WTC11 (cell line): ENCODE measurements around the gene TBC1D22A. TPM values are rescaled to one million over a fixed set of nuclear protein-coding genes. Genes with fewer than 3 reads are reported as not detected.
A peak's percentile ranks its signal among the peaks of the same experiment; 100 is the strongest.
"Not testable (repeated sequence)": the region's sequence is repeated elsewhere in the genome, so short reads cannot be mapped to it uniquely, and the experiment has no call there.

Source experiments
- ATAC-seq: fragments of 200-7000 bp; cut with Tn5 transposase; 2 replicates; pipeline ENCODE4 v1.10.0; 2021; ENCODE audit warnings: mild to moderate bottlenecking, moderate library complexity
- CTCF ChIA-PET: fragments of 300-600 bp; sonication (Branson Sonifier 250); formaldehyde crosslinking; loops from one replicate; lab custom pipeline; 2021; ENCODE audit warnings: antibody characterized with exemption; lab: Charles Lee
- POLR2A ChIA-PET: fragments of 350-600 bp; sonication (Branson Sonifier 250); formaldehyde crosslinking; loops from one replicate; lab custom pipeline; 2021; ENCODE audit warnings: antibody characterized with exemption; lab: Charles Lee
- DNase-seq: peaks from one replicate; pipeline ENCODE4 v3.0.0; 2021; ENCODE audit warnings: low spot score
- H3K27ac Mint-ChIP-seq: 2 replicates; pipeline ENCODE4 v1.8.0; 2021; ENCODE audit warnings: mixed read lengths
- H3K27me3 Mint-ChIP-seq: 2 replicates; pipeline ENCODE4 v1.8.0; 2021; ENCODE audit warnings: low read depth, mild to moderate bottlenecking, moderate library complexity, mixed read lengths
- H3K36me3 Mint-ChIP-seq: 2 replicates; pipeline ENCODE4 v1.8.0; 2021; ENCODE audit warnings: mixed read lengths
- H3K4me1 Mint-ChIP-seq: 2 replicates; pipeline ENCODE4 v1.8.0; 2022; ENCODE audit warnings: mixed read lengths
- H3K4me3 Mint-ChIP-seq: 2 replicates; pipeline ENCODE4 v1.8.0; 2021; ENCODE audit warnings: mild to moderate bottlenecking, moderate library complexity, mixed read lengths
- H3K9me3 Mint-ChIP-seq: 2 replicates; pipeline ENCODE4 v1.8.0; 2021; ENCODE audit warnings: mixed read lengths
- E2F5 ChIP-seq: sonication (generic); formaldehyde crosslinking; IDR thresholded peaks from 2 replicates; pipeline ENCODE4 v1.8.1; 2022; ENCODE audit warnings: mild to moderate bottlenecking, moderate library complexity, missing genetic modification reagents
- ESRRA ChIP-seq: sonication (generic); formaldehyde crosslinking; IDR thresholded peaks from 2 replicates; pipeline ENCODE4 v1.8.1; 2022; ENCODE audit warnings: mild to moderate bottlenecking, missing genetic modification reagents, borderline replicate concordance
- FOXJ3 ChIP-seq: sonication (generic); formaldehyde crosslinking; IDR thresholded peaks from 2 replicates; pipeline ENCODE4 v1.9.0; 2021; ENCODE audit warnings: missing genetic modification reagents, mild to moderate bottlenecking, borderline replicate concordance
- FOXP1 ChIP-seq: sonication (generic); formaldehyde crosslinking; IDR thresholded peaks from 2 replicates; pipeline ENCODE4 v1.8.0; 2022; ENCODE audit warnings: missing genetic modification reagents, mild to moderate bottlenecking, moderate library complexity, borderline replicate concordance
- FOXP4 ChIP-seq: sonication (generic); formaldehyde crosslinking; IDR thresholded peaks from 2 replicates; pipeline ENCODE4 v1.8.0; 2022; ENCODE audit warnings: mild to moderate bottlenecking, missing genetic modification reagents
- MAX ChIP-seq: sonication (generic); formaldehyde crosslinking; IDR thresholded peaks from 2 replicates; pipeline ENCODE4 v1.8.0; 2022; ENCODE audit warnings: mild to moderate bottlenecking, missing genetic modification reagents
- MXD4 ChIP-seq: fragments of 250-450 bp; sonication (Bioruptor Pico); IDR thresholded peaks from 2 replicates; pipeline ENCODE4 v1.8.0; 2021; ENCODE audit warnings: mild to moderate bottlenecking, moderate library complexity, borderline replicate concordance
- MYBL2 ChIP-seq: sonication (generic); formaldehyde crosslinking; IDR thresholded peaks from 2 replicates; pipeline ENCODE4 v1.8.1; 2023; ENCODE audit warnings: mild to moderate bottlenecking, moderate library complexity, missing genetic modification reagents
- NFATC4 ChIP-seq: fragments of 250-450 bp; sonication (Bioruptor Pico); IDR thresholded peaks from 2 replicates; pipeline ENCODE4 v1.9.0; 2021; ENCODE audit warnings: mild to moderate bottlenecking
- NFYB ChIP-seq: sonication (generic); formaldehyde crosslinking; conservative IDR thresholded peaks from 2 replicates; pipeline ENCODE4 v1.8.0; 2022; ENCODE audit warnings: low read depth, missing genetic modification reagents
- NR2C2 ChIP-seq: sonication (generic); formaldehyde crosslinking; IDR thresholded peaks from 2 replicates; pipeline ENCODE4 v1.8.0; 2022; ENCODE audit warnings: mild to moderate bottlenecking, missing genetic modification reagents
- RELA ChIP-seq: sonication (generic); formaldehyde crosslinking; IDR thresholded peaks from 2 replicates; pipeline ENCODE4 v1.8.1; 2022; ENCODE audit warnings: missing genetic modification reagents, mild to moderate bottlenecking, borderline replicate concordance
- STAT6 ChIP-seq: sonication (generic); formaldehyde crosslinking; conservative IDR thresholded peaks from 2 replicates; pipeline ENCODE4 v1.8.1; 2023; ENCODE audit warnings: mild to moderate bottlenecking, low read depth, missing genetic modification reagents, moderate library complexity
- ZNF416 ChIP-seq: fragments of 250-450 bp; sonication (Bioruptor Pico); IDR thresholded peaks from 2 replicates; pipeline ENCODE4 v1.9.0; 2021; ENCODE audit warnings: mild to moderate bottlenecking, inconsistent platforms
- ZNF671 ChIP-seq: fragments of 250-450 bp; sonication (Bioruptor Pico); IDR thresholded peaks from 2 replicates; pipeline ENCODE4 v1.8.0; 2021; ENCODE audit warnings: mild to moderate bottlenecking
- ZSCAN18 ChIP-seq: fragments of 250-450 bp; sonication (Bioruptor Pico); IDR thresholded peaks from 2 replicates; pipeline ENCODE4 v2.1.2; 2022; ENCODE audit warnings: mild to moderate bottlenecking, moderate library complexity
- total RNA-seq: library from RNA; stranded (reverse); gene quantifications from 3 replicates; pipeline ENCODE4 v1.2.3, GENCODE V29; 2021
- TF ChIP-seq, protein P1 (sequence below): sonication (generic); formaldehyde crosslinking; conservative IDR thresholded peaks from 2 replicates; pipeline ENCODE4 v1.8.1; 2022; ENCODE audit warnings: mild to moderate bottlenecking, missing genetic modification reagents
- TF ChIP-seq, protein P2 (sequence below): fragments of 250-450 bp; sonication (Bioruptor Pico); IDR thresholded peaks from 2 replicates; pipeline ENCODE4 v1.8.0; 2021; ENCODE audit warnings: mild to moderate bottlenecking

TBC1D22A gene
- total RNA-seq, 1 experiment from 2014 or later, result 18.1 TPM

- Mint-ChIP-seq H3K36me3 (no peaks in the 10 kb centered on the region), H3K4me3 (no peak overlapping the region), H3K27ac (no peak overlapping the region), H3K27me3 (no peaks in the 10 kb centered on the region), H3K9me3 (no peaks in the 10 kb centered on the region), H3K4me1 (no peaks in the 10 kb centered on the region)
- ChIA-PET CTCF (no interaction called here), POLR2A (no interaction called here)
- DNase-seq (no peak), ATAC-seq (no peak; the same call in 1 of the 2 replicates)
- TF ChIP-seq ZNF416 (CRISPR knock-in tag), result no peak
- no peak for TF ChIP-seq ESRRA (CRISPR knock-in tag)
- TF ChIP-seq ZNF671, result no peak
- no peak for TF ChIP-seq NR2C2 (CRISPR knock-in tag)
- no peak for TF ChIP-seq MYBL2 (CRISPR knock-in tag)
- TF ChIP-seq, protein P1, sequence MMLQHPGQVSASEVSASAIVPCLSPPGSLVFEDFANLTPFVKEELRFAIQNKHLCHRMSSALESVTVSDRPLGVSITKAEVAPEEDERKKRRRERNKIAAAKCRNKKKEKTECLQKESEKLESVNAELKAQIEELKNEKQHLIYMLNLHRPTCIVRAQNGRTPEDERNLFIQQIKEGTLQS (CRISPR knock-in tag), result no peak
- no peak for TF ChIP-seq NFYB (CRISPR knock-in tag)
- no peak for TF ChIP-seq FOXJ3 (CRISPR knock-in tag)
- no peak for TF ChIP-seq NFATC4 (CRISPR knock-in tag)
- TF ChIP-seq ZSCAN18, result no peak
- TF ChIP-seq RELA (CRISPR knock-in tag), result no peak
- TF ChIP-seq E2F5 (CRISPR knock-in tag), result no peak
- TF ChIP-seq MAX (CRISPR knock-in tag), result no peak
- TF ChIP-seq MXD4 (CRISPR knock-in tag), result no peak
Observed at GRCh38 chr22:47139013-47139789, 376.8 kb downstream of the TBC1D22A start.

DNA sequence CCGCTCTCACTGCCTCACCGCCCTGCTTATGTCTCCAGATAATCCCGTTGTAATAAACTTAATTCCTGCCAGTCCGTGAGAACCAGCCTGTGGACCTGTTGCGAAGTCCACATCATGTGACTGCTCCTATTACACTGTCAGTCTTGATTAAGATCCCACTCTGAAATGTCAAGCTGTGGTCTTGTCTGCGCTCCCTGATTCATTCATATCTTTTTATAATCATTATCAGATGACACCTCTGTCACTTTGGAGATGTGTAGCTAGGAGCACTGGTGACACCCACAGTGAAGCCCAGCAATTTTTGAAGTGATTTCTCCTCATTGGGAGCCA is 377.3 kb downstream of the TBC1D22A start:
- TF ChIP-seq FOXP4 (CRISPR knock-in tag) (no peak), FOXP1 (CRISPR knock-in tag) (no peak), STAT6 (CRISPR knock-in tag) (no peak)
- TF ChIP-seq, protein P2, sequence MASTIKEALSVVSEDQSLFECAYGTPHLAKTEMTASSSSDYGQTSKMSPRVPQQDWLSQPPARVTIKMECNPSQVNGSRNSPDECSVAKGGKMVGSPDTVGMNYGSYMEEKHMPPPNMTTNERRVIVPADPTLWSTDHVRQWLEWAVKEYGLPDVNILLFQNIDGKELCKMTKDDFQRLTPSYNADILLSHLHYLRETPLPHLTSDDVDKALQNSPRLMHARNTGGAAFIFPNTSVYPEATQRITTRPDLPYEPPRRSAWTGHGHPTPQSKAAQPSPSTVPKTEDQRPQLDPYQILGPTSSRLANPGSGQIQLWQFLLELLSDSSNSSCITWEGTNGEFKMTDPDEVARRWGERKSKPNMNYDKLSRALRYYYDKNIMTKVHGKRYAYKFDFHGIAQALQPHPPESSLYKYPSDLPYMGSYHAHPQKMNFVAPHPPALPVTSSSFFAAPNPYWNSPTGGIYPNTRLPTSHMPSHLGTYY (CRISPR knock-in tag), result no peak
- peak overlapping the region; percentile 50; the same call in 1 of the 2 replicates for H3K27ac Mint-ChIP-seq
- ChIA-PET CTCF (no interaction called here), POLR2A (no interaction called here)
- H3K36me3 Mint-ChIP-seq, result no peaks in the 10 kb centered on the region
- H3K4me3 Mint-ChIP-seq, result no peak overlapping the region
- DNase-seq, result no peak
- H3K27me3 Mint-ChIP-seq, result no peaks in the 10 kb centered on the region
- no peaks in the 10 kb centered on the region for H3K9me3 Mint-ChIP-seq
- H3K4me1 Mint-ChIP-seq, result no peaks in the 10 kb centered on the region
- ATAC-seq, result no peak

DNA sequence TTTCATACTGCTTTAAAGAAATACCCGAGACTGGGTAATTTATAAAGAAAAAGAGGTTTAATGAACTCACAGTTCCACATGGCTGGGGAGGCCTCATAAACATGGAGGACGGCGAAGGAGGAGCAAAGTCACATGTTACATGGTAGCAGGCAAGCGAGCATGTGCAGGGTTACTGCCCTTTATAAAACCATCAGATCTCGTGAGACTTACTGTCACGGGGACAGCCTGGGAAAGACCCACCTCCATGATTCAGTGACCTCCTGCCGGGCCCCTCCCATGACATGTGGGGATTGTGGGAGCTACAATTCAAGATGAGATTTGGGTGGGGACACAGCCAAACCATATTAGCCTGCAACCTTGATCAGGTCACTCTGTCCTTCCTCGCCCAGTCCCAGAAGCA is 378.5 kb downstream of the TBC1D22A start:
- DNase-seq, POLR2A ChIA-PET, H3K36me3 Mint-ChIP-seq, H3K27ac Mint-ChIP-seq, ATAC-seq, H3K4me3 Mint-ChIP-seq, H3K4me1 Mint-ChIP-seq, CTCF ChIA-PET, H3K27me3 Mint-ChIP-seq, H3K9me3 Mint-ChIP-seq: not testable (repeated sequence)
